Coronary artery (tissue), 2 donors: ENCODE data around the gene ITGB8.
A peak's percentile ranks its signal among the peaks of the same experiment; 100 is the strongest.

Source experiments
- DNase-seq: peaks from one replicate; pipeline ENCODE4 v3.0.0-alpha.2; 2017; ENCODE audit warnings: low spot score
- H3K27ac ChIP-seq, 2 donors: fragments of 200-600 bp; sonication (generic); one replicate each; pipeline ENCODE4 v1.5.1; 2016 to 2019
- H3K4me3 ChIP-seq: fragments of 200-600 bp; sonication (generic); 2 replicates; pipeline ENCODE4 v1.5.1; 2016; ENCODE audit warnings: mild to moderate bottlenecking, moderate library complexity
- TF ChIP-seq, protein P1 (sequence below): fragments of 200-600 bp; sonication (generic); IDR thresholded peaks from one replicate; pipeline ENCODE4 v1.5.1; 2019; ENCODE audit warnings: antibody characterized with exemption

The ITGB8 gene

DNA sequence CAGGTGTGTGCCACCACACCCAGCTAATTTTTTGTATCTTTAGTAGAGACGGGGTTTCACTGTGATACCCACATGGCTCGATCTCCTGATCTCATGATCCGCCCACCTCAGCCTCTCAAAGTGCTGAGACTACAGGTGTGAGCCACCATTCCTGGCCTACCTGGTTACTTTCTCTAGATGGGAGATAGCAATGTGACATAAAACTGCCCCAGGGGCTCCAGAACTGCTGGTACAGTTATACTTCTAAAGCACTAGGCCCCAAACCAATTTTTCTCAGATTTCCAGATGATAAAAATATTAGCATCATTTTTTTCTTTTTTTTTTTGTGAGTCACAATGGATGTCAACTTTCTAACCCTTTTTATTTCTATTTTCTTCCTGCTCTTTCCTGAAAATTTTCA is 27.4 kb downstream of the ITGB8 start:
- H3K27ac ChIP-seq = no peak overlapping the region
- no peak overlapping the region for H3K4me3 ChIP-seq
- TF ChIP-seq, protein P1, sequence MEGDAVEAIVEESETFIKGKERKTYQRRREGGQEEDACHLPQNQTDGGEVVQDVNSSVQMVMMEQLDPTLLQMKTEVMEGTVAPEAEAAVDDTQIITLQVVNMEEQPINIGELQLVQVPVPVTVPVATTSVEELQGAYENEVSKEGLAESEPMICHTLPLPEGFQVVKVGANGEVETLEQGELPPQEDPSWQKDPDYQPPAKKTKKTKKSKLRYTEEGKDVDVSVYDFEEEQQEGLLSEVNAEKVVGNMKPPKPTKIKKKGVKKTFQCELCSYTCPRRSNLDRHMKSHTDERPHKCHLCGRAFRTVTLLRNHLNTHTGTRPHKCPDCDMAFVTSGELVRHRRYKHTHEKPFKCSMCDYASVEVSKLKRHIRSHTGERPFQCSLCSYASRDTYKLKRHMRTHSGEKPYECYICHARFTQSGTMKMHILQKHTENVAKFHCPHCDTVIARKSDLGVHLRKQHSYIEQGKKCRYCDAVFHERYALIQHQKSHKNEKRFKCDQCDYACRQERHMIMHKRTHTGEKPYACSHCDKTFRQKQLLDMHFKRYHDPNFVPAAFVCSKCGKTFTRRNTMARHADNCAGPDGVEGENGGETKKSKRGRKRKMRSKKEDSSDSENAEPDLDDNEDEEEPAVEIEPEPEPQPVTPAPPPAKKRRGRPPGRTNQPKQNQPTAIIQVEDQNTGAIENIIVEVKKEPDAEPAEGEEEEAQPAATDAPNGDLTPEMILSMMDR = no peak
- no peak for DNase-seq

DNA sequence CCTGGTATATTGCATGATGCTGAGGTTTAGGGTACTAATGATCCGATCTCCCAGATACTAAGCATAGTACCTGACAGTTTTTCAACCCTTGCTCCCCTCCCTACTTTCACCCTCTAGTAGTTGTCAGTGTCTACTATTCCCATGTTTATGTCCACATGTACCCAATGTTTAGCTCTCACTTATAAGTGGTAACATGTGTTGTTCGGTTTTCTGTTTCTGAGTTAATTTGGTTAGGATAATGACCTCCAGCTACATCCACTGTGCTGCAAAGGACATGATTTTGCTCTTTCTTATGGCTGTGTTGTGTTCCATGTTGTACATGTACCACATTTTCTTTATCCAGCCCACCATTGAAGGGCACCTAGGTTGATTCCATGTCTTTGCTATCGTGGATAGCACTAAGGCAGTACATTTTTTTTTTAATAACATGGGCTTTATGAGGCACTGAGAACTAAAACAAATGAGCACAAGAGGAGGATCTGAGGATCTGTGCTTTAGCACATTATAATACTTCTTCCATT is 28.1 kb downstream of the ITGB8 start:
- Histone ChIP-seq H3K27ac (no peak overlapping the region), H3K4me3 (no peak overlapping the region)
- DNase-seq = no peak
- TF ChIP-seq, protein P1 = no peak

DNA sequence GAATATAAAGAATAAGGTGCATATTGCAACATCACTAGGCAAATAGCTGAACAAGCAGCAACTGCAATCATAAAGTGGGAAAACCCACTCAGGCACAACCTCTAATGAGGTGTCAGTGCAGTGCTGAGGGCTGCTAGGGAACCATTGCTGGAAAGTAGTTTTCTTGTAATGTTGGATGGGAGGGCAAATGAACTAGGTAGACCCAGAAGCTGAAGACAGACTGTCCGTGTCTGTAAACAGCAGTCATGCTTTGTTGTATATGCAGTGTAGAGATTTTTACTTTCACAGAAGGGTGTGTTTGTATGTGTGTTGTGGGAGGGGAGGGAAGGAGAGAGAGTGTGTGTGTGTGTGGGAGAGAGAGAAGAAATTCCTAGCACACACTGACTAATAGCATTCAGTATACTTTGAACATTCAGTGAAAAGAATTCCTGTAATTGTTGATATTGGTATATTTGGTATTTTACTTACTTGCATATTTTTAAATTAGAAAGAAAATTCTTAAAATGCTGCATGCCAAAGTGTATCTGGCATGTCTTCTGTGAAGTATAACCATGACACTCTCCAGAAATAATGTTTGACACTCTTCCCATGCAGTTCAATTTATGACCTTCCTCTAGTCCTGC is 28.8 kb downstream of the ITGB8 start:
- no peak for DNase-seq
- TF ChIP-seq, protein P1 = no peak
- Histone ChIP-seq H3K4me3 (no peak overlapping the region), H3K27ac (no peak overlapping the region)

DNA sequence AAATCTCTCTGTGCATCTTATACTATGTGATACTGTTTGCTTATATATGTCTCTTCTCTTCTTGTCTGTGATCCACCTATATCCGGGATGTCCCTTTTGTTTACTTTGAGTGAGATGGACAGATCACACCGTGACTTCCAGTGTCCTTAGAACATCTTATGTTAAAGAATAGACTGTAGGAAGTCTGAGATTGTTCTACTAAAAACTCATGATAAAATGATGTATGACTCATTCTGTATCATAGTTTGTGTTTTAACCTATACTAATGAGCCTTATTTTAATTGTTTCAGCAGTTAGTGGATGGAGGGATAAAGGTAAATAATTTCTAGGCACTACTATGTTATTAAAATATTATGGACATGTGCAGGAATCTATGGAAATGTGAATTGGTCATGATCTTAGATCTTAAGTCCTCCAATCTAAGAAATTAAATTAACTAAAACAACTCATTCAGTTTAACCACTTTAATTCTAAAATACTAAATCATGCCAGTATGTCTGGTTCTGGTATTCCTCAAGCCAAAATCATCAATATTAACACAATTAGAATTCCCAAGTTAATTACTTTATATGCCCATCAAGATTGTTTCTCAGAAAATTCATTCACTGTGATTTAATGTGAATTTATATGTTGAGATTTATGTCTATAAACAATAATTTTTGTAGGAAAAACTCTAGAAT is 32.0 kb downstream of the ITGB8 start:
- no peak for DNase-seq
- H3K27ac ChIP-seq = no peak overlapping the region
- TF ChIP-seq, protein P1 = no peak
- no peak overlapping the region for H3K4me3 ChIP-seq

DNA sequence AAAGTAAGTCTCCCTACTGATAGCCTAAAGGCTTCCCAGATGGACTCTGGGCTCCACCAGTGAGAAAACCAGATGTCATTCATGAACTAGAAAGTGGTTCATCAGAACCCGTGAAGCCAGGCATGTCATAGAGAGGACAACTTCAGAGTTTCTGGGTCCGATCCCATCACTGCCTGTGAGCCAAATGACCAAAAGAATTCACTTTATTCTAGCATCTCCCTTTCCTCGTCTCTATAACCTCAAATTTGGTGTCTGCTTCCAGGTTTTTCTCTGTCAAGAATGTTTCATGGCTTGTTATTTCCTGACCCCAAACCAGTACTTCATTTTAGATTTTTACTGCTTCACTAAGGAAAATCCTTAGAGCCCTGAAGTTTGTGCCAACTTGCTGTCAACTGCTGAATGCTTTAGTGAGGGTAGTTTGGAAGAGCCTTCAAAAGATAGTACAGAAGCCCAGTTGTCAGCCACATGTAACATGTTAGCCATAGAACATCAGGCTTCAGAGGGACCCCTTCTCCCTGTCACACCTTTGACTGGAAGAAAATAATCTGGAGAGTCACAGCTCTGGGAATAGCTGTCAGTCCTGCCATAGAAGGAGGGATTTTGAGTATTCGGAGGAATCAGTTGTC is 34.0 kb downstream of the ITGB8 start:
- TF ChIP-seq, protein P1 = no peak
- H3K4me3 ChIP-seq = no peak overlapping the region
- peak overlapping the region; percentile 17 to 23 for H3K27ac ChIP-seq
- no peak for DNase-seq

DNA sequence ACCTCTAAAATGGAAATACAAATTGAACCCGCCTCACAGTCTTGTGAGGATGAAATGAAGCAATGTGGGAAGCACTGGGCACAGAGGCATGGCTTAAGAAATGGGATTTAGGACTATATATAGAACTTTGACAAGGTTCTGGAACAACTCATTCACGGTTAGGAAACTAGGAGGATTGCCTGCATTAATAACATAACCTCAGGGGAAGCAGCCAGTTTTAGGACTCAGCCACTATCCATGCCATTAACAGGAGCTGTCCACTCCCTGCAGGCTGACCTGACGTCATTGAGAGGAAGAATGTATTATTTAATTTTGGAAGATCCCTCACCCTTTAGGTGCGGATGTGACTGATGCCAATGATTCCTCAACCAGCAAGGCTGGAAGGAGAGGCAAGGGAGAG is 34.8 kb downstream of the ITGB8 start:
- TF ChIP-seq, protein P1 = no peak
- DNase-seq = no peak
- Histone ChIP-seq H3K4me3 (no peak overlapping the region), H3K27ac (peak overlapping the region in 1 of 2 donors; percentile 17)
